DMS153 (cell line): ENCODE data around the gene C1QL2.

Source experiments
- DNase-seq: peaks from one replicate; lab custom pipeline; 2025; lab: John Stamatoyannopoulos, UW

C1QL2 gene

DNA sequence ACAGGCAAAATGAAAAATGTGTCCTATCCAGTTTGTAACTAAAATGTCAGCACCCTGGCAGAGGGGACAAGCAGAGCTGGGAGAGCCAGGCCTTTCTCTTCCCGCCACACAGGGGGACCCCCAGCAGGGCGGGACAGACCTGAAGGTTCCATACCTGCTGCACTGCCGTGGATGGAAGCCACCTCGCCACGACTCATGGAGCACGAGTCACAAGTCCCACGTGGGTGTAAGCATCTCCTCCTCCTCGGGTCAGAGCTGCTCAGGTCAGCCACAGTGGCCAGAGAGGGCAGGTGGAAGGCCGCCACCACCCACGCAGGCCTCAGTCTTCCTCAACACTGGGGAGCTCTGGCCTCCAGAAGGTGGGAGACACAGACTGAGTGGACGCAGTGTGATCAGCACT, 21.0 kb downstream of the C1QL2 start:
- DNase-seq, result no peak

DNA sequence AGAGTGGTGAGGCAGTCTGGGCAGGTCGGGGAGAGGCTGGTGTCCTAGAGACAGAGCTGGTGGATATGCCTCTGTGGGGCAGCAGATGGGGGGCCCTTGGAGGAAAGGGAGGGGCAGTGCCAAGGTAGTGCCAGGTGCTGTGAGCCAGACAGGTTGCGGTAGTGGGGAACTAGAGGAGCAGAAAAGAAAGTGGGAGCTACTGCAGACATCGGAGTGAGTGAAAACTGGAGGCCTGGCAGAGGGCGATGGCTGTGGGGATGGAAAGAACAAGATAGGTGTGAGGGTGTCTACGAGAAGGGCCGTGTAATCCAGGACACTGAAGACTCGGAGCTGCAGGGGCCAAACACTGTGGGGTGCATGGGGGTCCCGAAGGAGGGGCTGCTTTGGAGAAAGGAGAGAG, 21.7 kb downstream of the C1QL2 start:
- no peak for DNase-seq

DNA sequence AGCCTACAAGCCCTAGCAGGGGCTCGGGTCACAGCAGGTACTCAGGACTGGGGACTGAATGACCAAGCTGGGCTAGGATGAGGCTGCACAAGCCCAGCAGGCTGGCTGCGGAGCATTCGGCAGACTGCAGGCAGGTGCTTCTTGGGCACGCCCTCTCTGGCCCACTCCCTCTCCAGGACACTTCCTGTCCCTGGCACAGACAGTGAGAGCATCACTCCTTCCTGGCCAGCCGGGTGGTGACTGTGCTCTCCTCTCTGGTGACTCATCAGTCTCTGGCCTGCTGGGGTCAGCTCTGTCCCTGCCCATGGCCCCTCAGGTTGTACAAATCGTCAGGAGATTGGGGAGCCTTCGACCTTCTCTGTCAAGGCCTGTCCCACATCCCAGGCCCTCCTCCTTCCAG, 22.5 kb downstream of the C1QL2 start:
- DNase-seq, result peak; percentile 27

DNA sequence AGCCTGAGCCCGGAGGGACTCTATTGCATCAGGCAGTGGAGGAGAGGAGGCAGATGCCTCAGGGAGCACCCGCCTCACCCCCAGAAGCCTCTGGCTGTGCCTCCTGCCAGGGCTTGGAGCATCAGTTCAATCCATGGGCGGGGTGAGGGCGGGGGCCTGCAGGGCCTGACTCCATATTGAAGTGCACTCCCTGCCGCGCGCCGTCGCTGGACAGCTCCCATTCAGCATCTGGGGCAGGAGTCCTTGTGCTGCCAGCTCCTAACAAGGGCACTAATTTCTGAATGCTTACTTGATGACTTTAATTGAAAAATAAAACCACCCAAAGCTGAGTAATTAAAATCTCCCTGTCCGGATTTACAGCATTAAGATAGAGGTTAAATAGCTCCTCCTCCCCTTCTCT, 23.8 kb downstream of the C1QL2 start:
- no peak for DNase-seq

DNA sequence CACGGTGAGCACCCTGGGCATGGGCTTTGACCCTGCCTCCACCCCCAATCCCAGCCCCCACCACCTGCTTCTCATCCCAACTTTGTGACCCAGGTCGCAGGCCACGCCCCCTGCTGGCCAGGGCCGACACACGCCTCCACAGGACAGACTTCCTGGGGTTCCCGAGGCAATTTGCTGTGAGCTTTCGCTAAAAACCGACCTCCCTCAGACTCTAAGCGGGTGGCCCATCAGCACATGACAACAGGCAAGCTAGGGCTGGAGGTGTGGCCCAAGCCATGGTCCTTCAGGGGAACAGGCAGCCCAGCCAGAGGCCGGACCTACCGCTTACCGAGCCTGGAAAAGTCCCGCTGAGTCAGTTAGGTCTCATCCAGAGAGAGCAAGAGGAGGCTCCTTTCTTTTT, 31.9 kb downstream of the C1QL2 start:
- DNase-seq, result no peak

DNA sequence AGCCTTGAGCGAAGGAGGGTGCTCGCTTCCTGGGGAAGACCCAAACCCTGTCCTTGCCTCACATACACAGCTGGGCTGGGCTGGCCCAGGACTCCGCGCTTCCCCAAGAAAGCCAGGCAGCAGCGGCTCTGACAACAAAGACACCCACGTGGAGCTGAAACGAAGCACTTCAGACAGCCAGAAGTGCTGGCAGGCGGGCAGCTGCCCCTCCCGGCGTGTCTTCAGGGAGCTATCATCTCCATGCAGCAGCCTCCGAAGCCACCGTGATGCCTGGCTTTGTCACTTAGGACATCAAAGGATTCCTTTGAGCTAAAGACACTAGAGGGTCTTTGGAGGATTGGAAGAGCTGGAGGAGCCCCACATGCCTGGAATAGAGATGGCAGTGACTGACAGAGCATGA, 35.2 kb downstream of the C1QL2 start:
- DNase-seq, result no peak

DNA sequence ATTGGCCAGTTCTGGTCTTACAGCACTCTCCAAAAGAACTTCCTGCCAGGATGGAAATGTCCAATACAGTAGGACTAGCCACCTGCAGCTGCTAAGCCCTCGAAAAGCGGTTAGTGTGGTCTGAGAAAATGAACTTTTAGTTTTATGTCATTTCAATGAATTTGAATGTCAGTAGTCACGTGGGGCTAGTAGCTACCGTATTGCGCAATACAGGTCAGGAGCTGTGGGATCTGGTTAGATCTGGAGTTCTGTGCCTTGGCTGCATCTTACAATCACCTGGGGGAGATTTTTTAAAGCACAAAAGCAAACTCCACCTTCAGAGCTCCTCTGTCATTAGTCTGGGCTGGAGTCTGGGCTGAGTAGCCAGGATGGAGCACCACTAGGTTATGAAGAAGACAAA, 35.9 kb downstream of the C1QL2 start:
- no peak for DNase-seq

DNA sequence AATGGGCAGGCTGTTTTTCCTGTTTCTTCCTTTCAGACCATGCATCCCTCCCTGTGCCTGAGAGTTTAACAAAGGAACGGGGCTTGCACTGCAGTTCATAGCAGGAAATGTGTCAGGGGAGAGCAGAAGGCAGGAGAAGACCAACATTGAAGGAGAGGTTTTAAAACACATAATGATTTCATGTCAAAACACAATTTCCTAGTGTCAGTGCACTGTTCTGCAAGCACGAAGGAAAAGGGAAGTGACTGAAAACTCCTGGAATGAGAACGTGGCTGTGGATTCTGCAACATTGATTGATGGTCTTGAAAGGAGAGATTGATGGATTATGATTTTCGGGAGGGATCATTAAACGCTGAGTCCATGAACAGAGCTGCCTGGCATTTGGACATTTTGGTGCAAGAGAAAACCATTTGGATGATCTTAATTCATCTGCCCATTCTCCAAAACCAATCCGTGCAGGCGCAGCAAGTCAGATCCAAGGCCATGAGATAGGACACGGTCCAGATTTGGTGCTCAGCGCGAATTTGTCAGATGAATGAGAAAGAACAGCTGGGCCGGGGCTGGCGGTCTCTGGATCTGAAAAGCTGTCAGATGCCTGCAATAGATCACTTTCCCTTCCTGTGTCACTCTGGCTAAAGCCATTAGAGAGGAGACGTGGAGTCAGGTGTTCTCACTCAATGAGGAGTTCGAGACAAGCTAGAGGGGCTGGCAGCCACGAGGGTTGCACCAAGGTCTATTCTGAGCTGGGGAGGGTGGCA, 38.4 kb downstream of the C1QL2 start:
- DNase-seq, result no peak

DNA sequence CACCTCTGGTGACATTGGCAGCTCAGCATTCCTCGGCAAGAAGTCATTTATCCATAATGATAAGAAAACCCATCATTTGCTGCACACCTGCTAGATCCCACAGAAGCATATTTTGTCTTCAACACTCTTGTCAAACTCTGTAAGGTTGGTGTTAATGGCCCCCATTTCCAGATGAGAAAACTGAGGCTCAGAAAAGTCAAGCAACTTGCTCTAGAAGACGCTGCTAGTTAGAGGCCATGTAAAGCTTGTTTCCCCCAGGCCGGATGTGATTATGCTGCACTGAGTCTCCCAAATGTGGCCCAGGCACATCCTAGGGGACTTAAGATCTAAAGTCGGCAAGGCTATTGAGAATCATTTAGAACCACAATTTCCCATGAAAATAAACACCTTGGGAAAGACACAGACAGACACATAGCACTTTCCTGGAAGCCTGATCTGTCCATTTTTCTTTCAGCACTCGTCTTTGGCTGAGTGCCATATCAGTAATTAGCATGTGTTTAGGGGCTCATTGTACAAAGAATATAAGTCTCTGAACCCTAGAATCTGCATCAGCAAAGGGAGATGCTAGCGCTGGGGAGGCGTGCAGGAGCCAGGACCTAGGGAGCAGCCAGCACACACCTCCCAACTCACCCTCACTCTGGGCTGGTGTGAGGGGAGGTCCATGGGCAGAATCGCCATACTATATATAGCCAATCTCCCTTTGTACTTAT, 39.3 kb downstream of the C1QL2 start:
- DNase-seq, result no peak

DNA sequence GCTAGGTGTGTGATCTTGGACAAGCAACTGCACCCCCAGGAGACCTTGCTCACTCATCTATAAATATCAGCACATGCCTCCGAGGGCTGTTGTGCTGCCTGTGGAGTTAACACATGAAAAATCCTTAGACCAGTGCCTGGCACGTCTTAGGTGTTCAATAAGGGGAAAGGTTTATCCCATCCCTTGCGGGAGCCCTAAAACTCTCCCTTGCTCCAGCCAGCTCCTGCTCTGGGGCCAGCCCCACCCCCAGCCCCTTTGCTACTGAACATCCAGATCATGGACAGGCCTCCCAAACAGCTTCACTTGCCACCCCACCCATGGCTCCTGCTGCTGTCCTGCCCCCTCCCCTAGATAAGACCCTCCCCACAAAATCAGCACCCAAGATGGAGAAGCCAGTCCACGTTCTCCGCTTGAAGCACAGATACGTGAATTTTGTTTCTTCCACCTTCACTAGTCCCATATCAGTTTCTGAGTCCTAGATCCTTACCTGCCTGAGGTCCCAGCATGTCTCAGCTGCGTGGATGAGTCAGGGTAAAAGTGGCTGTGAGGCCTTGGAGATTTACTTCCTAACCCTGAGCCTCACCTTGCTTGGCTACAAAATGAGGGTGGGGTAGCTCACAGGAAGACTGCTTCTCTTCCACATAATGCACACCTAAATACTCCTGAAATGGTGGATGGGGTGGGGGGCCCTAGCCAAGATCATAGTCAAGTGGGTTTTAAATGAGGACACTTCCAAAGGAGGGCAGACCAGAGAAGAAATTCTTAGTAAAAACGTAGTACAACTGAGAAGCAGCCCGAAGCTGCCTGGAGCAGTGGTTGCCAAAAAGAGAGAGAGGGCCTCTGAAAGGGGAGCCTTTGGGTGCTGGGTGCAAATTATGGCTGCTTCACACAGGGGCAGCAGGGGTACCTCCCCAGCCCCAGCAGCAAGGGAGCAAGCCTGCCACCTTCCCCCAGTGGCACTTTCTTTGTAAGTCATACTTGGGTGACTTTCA, 40.4 kb downstream of the C1QL2 start:
- DNase-seq, result no peak

DNA sequence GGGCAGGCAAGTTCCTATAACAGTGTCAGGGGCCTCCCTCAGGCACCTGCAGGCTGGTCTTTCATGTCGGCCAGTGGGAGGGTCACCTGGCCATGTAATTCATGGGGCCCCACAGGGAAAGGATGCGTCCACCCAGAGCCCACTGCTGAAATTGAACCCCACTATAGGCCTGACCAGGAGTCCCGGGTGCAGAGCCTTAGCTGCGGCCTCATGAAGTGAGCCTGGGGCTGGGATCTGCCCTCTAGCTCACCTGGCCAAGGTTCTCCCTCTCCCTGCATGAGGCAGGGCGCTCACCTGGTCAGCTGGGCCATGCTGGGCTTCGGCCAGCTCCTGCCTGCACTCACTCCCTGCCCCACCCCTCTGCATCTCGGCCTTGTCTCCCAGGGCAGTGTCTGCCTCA, 41.1 kb downstream of the C1QL2 start:
- DNase-seq, result no peak

DNA sequence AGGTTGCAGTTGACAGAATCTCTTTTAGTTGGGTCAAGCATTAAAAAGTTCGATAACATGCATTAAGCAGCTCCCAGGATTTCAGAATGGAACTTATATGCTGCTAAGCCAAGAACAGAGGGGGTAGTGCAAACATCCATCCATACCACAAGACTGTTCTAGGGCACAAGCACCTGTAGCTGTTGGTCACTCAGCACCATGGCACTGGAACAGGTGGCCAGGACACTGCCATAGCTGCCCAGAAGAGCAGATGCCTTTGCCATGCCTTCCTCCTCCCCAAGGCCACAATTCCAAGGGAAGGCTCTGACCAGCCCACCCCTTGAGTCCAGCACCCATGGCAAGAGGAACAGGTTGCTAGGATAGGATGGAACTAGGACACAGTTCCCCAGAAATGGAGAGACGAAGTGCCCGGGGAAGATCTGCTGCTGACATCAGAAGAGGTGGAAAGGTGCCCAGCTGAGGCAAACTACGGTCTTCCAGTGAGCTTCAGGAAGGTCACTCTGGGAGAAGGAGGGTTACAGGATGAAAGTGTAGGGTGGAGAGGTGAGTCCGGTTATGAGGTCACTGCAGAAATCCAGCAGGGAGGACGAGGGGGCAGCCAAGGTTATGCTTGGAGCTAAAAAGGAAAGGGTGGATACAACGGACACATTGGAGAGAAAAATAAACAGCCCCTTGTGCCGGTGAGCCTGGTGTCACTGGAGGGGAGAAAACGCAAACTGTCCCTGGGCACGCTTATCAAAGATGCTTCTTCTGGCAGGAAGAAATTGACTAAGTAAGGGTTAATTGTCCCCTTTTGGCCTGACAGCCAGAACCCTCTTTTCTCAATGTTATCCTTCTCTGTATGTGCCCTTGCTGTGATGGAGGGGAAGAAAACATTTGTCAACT, 41.9 kb downstream of the C1QL2 start:
- DNase-seq, result no peak

DNA sequence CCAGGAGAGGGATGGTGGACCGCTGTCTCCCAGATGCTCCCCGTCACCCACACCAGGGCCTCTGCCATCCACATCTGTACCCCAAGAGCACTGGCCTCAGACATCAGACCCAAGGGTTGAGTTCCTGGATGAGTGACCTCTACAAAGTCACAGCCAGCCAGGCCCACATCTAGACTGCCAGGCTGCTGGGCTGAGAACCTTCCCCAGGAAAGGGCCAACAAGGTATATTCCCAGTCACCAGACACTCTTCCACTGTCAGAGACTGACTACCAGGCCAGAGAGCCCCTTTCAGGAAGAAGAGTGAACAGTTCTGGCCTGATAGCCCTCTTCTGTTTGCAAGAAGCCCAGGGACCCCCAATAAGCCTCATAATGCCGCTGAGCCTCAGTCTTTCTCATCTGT, 44.3 kb downstream of the C1QL2 start:
- no peak for DNase-seq

DNA sequence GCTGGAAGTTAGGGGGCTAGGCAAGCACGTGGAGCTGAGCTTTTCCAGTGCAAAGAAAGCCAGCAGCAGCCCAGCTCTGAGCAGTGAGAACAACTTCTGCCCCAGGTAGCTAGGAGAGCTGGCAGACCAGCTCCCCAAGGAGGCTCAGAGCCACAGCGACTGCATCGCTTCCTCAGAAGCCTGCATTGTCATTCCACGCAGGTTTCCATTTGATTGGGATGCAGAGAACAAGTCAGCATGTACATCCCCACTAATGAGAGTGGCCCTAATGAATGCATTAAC, 45.1 kb downstream of the C1QL2 start:
- DNase-seq, result no peak

DNA sequence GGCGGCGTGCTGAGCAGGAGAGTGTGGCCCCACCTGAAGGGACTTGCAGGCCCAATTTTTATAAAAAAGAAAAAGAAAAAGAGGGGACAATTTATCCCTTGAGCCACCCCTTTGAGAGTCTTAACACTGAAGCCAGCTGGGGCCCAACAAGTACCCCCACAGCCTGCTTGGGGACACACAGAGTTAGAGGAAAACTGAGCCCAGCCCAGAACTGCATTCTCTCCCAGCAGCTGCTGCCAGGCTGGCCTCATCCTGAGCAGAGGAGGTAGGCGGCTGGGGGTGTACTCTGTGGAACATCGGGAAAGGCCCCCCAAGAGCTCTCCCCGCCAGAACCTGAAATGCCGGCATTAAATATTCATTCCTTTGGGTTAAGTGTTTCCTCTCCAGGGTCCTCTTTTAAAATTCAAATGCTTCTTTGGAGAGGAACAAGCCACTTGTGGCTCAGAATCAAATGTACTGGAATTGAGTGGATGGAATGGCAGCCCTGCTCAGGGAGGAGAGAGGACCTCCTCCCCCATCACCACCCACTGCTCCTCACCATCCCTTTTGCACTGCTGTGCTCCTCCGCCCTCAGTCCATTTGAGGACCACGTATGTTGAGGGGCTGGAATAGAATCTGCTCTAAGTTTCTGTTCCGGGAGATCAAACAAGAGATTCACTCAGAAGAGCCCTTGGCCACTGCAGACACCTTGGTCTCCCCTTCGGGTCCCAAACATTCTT, 45.6 kb downstream of the C1QL2 start:
- DNase-seq, result no peak

DNA sequence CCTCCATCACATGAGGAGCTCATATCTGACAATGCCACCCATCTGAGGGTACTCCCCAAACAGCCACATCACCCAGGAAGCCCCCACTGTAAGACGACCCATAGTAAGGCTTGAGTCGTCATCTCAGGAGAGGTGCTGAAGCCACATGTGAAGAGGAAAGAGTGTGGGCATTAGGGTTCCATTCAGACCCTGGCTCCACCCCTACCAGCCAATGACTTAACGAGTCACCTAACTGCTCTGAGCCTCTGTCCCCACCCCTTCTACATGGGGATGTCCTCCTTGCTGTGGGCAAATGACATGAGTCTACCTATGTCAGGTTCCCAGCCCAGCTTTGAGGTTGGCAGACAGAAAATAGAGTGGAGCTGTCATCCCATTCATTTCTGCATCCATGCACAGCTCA, 46.3 kb downstream of the C1QL2 start:
- DNase-seq, result no peak

DNA sequence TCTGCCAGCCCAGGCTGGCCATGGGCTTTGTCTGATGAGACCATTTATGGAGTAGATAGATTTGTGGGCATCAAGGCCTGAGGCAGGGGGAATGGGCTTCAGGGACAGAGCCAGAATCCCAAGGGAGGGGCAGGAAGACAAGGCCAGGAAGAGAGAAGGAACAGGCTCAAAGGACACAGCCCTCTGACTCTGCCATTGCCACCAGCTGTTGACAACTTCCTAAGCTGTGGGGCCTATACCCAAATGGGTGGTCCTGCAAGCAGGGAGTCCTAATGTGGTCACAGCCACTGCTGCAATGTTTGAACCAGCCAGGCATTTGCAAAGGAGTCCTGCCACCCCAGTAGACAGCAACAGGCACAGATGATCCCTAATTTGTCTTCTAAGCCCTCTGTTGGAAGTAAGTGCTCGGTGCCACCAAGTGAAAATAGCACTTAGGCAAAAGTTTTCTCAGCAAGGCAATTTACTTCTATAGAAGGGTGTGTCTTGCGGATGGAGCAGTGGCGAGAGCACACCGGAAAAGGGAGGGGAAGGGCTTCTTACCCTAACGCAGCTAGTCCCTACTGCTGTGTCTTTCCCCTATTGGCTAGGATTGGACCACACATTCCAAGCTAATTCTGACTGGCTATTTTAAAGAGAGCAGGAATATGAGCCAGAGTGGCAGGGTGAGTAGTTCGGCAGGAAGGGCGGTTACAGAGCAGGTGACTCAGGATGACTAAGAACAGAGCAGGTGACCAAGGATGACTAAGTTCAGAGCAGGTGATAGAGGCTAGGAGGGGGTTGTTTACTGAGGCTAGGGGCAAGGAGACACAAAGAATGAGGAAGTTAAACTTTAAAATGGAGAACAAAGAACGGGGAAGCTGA, 47.2 kb downstream of the C1QL2 start:
- no peak for DNase-seq

DNA sequence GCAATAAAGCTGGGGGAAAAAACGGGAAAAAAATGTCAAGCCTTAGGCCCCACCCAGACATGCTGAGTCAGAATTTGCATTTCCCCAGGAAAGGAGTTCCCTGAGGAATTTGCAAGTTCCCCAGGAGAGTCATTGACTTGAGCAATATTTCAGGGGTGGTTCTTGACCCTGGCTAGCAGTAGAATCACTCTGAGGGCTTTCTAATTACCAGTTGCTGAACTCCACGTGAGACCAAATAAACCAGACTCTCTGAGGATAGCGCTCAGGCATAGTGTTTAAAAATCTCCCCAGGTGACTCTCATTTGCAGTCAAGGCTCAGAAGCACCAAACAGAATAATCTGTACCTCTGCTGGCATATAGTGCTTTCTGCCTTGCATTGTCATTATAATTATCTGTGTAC, 48.7 kb downstream of the C1QL2 start:
- DNase-seq, result no peak

DNA sequence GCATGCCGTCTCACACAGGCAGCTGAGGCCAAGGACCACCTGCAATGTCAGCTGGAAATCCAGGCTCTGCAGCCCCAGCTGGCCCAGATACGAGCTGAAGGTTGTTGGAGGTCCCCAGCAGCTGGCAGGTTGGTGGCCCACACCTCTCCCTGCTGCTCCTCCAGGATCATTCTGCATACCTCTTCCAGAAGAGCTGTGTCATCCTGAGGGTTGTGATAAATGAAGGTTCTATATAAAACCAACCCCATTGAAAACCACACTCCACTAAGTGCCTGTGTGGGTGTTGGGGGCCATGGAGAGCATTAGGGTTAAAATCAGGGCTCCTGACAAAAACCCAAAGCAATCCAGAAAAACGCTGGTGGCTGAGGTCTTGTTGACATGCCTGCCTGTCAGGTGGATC, 50.4 kb downstream of the C1QL2 start:
- no peak for DNase-seq

DNA sequence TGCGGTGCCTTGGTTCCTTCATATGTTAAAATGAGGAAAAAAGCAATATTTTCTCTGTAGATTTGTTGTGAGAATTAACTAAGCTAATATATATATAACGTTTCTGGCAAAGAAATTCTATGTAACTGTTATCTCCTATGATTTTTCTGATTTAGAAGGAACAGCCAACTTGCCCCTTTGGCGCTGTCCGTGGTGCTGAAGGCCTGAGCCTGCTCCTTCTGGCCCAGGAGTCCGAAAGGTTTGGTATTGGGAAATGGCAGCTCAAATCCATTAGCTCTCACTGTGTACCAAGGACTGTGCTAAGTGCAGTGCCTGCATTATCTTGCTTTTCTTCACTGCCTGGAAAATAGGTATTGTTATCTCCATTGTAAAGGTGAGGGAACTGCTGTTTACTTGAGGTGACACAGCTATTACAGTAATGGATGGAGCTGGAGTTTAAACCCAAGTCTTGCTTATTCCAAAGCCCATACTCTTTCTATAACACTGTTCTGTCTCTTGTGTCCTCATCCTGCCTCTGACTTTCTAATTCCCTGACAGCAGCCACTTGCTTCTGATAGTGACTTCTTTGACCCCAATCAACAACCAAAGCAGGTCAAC, 52.2 kb downstream of the C1QL2 start:
- DNase-seq, result no peak
